Smooth muscle cell (in vitro differentiated cells): ENCODE results near the gene MYOM3. TPM values are rescaled to one million over a fixed set of nuclear protein-coding genes. Genes with fewer than 3 reads are reported as not detected.

ENCODE experiments used
- DNase-seq: peaks from one replicate; lab custom pipeline; 2025; ENCODE audit not compliant: unreplicated experiment; lab: John Stamatoyannopoulos, UW
- H2AFZ ChIP-seq: fragments of 200-600 bp; sonication (generic); 2 replicates; pipeline ENCODE4 v1.6.0; 2016; ENCODE audit warnings: antibody characterized with exemption, low read depth, mild to moderate bottlenecking
- H3F3A ChIP-seq: fragments of 200-600 bp; sonication (generic); 2 replicates; pipeline ENCODE4 v1.6.0; 2017; ENCODE audit warnings: antibody characterized with exemption, low read depth
- H3K27ac ChIP-seq: fragments of 200-600 bp; sonication (generic); 2 replicates; pipeline ENCODE4 v1.5.1; 2016; ENCODE audit warnings: low read depth, mild to moderate bottlenecking
- H3K27me3 ChIP-seq: fragments of 200-600 bp; sonication (generic); 2 replicates; pipeline ENCODE4 v1.6.1; 2016; ENCODE audit warnings: low read depth, mild to moderate bottlenecking
- H3K36me3 ChIP-seq: fragments of 200-600 bp; sonication (generic); 2 replicates; pipeline ENCODE4 v1.5.1; 2016; ENCODE audit warnings: low read depth
- H3K4me1 ChIP-seq: fragments of 200-600 bp; sonication (generic); 2 replicates; pipeline ENCODE4 v1.5.1; 2016; ENCODE audit warnings: low read depth
- H3K4me2 ChIP-seq: fragments of 200-600 bp; sonication (generic); 2 replicates; pipeline ENCODE4 v1.6.0; 2016; ENCODE audit warnings: mild to moderate bottlenecking
- H3K4me3 ChIP-seq: fragments of 200-600 bp; sonication (generic); 2 replicates; pipeline ENCODE4 v1.5.1; 2016; ENCODE audit warnings: mild to moderate bottlenecking
- H3K79me2 ChIP-seq: fragments of 200-600 bp; sonication (generic); 2 replicates; pipeline ENCODE4 v1.6.0; 2016; ENCODE audit warnings: low read depth, mild to moderate bottlenecking
- H3K9ac ChIP-seq: fragments of 200-600 bp; sonication (generic); 2 replicates; pipeline ENCODE4 v1.6.0; 2016; ENCODE audit warnings: low read depth
- H3K9me3 ChIP-seq: fragments of 200-600 bp; sonication (generic); replicated peaks from 2 replicates; pipeline ENCODE4 v1.5.1; 2016; ENCODE audit warnings: low read depth
- H4K20me1 ChIP-seq: fragments of 200-600 bp; sonication (generic); 2 replicates; pipeline ENCODE4 v1.6.0; 2016; ENCODE audit warnings: low read depth
- WGBS: methylation state at CpG from one replicate; pipeline ENCODE4 v1.1.7; 2016; ENCODE audit warnings: low lambda C conversion rate; 5-methylcytosine and 5-hydroxymethylcytosine counted together
- polyA plus RNA-seq: library from polyadenylated mRNA; unstranded; fragments of >200 nt; fragmentation: Nextera tagmentation; extraction: Ambion mirVana; gene quantifications from 2 replicates; pipeline ENCODE4 v1.2.1, GENCODE V29; 2016
- total RNA-seq: library from RNA; depleted of rRNA; stranded (reverse); fragments of >200 nt; gene quantifications from 2 replicates; pipeline ENCODE4 v1.2.3, GENCODE V29; 2014
- TF ChIP-seq, protein P1 (sequence below): fragments of 200-600 bp; sonication (generic); IDR thresholded peaks from 2 replicates; pipeline ENCODE4 v1.5.1; 2017; ENCODE audit warnings: borderline replicate concordance, mild to moderate bottlenecking, antibody characterized with exemption; ENCODE audit not compliant: insufficient read depth, poor library complexity, severe bottlenecking

The MYOM3 gene
- total and polyA plus RNA-seq, 2 experiments from 2014 or later: 0.18 to 0.26 TPM

DNA sequence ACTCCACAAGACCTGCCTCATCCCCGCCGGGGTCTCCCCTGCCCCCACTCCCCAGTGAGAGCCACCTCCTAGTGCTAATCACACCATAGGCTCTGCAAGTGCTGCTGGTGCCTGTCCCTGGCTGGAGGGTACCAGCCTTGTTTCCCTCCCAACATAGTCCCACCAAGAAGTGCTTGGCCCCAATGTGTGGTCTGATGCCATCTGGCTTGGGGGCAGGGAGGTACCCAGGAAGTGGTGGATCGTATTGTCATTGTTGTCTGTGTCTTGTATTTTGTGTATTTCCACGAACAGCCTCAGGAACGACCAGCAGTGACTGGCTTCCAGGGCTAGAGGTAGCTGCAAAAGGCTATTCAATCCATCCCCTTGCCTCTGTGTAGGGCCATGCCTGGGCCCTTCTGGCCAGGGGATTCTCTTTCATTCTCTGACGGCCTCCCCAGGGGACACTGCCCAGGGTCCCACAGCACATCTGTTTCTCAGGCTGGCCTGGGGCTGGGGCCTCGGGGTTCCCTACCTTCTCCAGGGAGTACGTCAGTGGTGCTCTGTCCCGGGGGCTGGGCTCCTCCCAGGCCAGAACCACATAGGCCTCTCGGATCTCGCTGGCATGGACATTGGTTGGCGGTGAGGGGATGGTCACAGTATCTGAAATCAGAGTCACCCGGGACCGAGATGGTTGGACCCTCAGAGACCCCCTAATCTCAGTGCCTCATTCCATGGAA is 22.8 kb downstream of the MYOM3 start:
- Histone ChIP-seq H3K9me3 (no peaks in the 10 kb centered on the region), H3K27ac (no peak overlapping the region), H3K4me2 (no peak overlapping the region), H3K27me3 (no peaks in the 10 kb centered on the region), H3K4me1 (no peaks in the 10 kb centered on the region), H3K4me3 (no peak overlapping the region), H3K36me3 (no peaks in the 10 kb centered on the region), H3F3A (no peaks in the 10 kb centered on the region), H3K9ac (no peak overlapping the region), H3K79me2 (no peaks in the 10 kb centered on the region), H4K20me1 (no peaks in the 10 kb centered on the region), H2AFZ (no peak overlapping the region)
- TF ChIP-seq, protein P1, sequence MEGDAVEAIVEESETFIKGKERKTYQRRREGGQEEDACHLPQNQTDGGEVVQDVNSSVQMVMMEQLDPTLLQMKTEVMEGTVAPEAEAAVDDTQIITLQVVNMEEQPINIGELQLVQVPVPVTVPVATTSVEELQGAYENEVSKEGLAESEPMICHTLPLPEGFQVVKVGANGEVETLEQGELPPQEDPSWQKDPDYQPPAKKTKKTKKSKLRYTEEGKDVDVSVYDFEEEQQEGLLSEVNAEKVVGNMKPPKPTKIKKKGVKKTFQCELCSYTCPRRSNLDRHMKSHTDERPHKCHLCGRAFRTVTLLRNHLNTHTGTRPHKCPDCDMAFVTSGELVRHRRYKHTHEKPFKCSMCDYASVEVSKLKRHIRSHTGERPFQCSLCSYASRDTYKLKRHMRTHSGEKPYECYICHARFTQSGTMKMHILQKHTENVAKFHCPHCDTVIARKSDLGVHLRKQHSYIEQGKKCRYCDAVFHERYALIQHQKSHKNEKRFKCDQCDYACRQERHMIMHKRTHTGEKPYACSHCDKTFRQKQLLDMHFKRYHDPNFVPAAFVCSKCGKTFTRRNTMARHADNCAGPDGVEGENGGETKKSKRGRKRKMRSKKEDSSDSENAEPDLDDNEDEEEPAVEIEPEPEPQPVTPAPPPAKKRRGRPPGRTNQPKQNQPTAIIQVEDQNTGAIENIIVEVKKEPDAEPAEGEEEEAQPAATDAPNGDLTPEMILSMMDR: no peak
- 92% methylated on average over 14 of the region's 14 CpGs for WGBS
- no peak for DNase-seq

DNA sequence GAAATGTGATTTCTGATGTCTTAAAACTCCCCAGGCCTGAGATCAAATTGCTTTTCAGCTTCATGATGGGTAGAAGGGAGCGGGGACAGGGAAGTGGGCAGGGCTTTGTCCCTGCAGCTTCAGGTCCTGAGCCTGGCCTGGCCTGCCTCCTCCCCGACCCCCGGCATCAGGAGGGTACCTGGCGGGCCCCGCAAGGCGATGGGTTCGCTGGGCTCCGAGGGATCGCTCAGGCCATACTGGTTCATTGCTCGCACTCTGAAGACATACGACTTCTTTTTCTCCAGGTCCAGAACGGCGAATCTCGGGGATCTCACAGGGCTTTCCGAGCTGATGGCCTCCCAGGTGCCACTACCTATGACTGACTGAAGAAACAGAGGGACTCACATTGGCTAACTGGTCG is 25.5 kb downstream of the MYOM3 start:
- TF ChIP-seq, protein P1: no peak
- no peak for DNase-seq
- Histone ChIP-seq H3F3A (no peaks in the 10 kb centered on the region), H4K20me1 (no peaks in the 10 kb centered on the region), H3K27me3 (no peaks in the 10 kb centered on the region), H3K9me3 (no peaks in the 10 kb centered on the region), H3K4me3 (no peak overlapping the region), H2AFZ (no peak overlapping the region), H3K4me1 (no peaks in the 10 kb centered on the region), H3K4me2 (no peak overlapping the region), H3K79me2 (no peaks in the 10 kb centered on the region), H3K27ac (no peak overlapping the region), H3K36me3 (no peaks in the 10 kb centered on the region), H3K9ac (no peak overlapping the region)
- WGBS: 95% methylated on average over 16 of the region's 16 CpGs

DNA sequence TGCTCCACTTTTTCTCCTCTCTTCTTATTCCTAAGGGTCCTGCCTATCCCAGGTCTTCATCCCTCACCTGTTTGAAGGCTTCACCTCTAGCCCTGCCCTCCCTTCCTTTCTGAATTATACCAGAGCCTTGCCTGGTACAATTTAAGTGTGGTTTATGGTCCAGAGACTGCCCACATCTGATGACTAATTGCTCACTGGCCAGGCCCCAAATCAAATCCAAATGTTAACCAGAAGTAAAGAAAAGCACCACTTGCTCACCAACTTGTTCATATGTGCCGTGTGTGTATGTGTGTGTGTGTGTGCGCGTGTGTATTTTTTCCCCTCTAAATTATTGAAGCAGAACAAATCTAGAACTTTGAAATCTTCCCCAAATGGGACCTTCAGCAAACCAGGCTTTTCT is 26.4 kb downstream of the MYOM3 start:
- no peaks in the 10 kb centered on the region for H3K79me2 ChIP-seq
- no peak overlapping the region for H2AFZ ChIP-seq
- TF ChIP-seq, protein P1: no peak
- H3K27me3 ChIP-seq: no peaks in the 10 kb centered on the region
- H3K4me1 ChIP-seq: no peaks in the 10 kb centered on the region
- H3K4me2 ChIP-seq: no peak overlapping the region
- H3K27ac ChIP-seq: no peak overlapping the region
- 86% methylated on average over 3 of the region's 3 CpGs for WGBS
- no peaks in the 10 kb centered on the region for H3K9me3 ChIP-seq
- H3K4me3 ChIP-seq: no peak overlapping the region
- no peaks in the 10 kb centered on the region for H3F3A ChIP-seq
- no peaks in the 10 kb centered on the region for H3K36me3 ChIP-seq
- no peaks in the 10 kb centered on the region for H4K20me1 ChIP-seq
- H3K9ac ChIP-seq: no peak overlapping the region
- DNase-seq: no peak

DNA sequence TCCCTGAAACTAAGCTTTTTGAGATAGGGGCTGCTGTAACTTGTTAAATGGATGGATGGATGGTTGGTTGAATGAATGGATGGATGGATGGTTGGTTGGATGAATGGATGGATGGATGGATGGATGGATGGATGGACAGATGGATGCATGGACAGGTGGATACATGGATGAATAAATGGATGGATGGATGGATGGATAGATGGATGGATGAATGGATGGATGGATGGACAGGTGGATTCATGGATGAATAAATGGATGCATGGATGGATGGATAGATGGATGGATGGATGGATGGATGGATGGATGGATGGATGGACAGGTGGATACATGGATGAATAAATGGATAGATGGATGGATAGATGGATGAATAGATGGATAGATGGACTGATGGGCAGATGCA is 26.9 kb downstream of the MYOM3 start:
- H2AFZ ChIP-seq: no peak overlapping the region
- DNase-seq: no peak
- H3K27ac ChIP-seq: no peak overlapping the region
- no peaks in the 10 kb centered on the region for H3F3A ChIP-seq
- H4K20me1 ChIP-seq: no peaks in the 10 kb centered on the region
- no peaks in the 10 kb centered on the region for H3K9me3 ChIP-seq
- no peaks in the 10 kb centered on the region for H3K36me3 ChIP-seq
- TF ChIP-seq, protein P1: no peak
- no peaks in the 10 kb centered on the region for H3K4me1 ChIP-seq
- H3K4me3 ChIP-seq: no peak overlapping the region
- no peak overlapping the region for H3K9ac ChIP-seq
- no peaks in the 10 kb centered on the region for H3K79me2 ChIP-seq
- H3K27me3 ChIP-seq: no peaks in the 10 kb centered on the region
- no peak overlapping the region for H3K4me2 ChIP-seq
